DOHH2 (cell line): ENCODE measurements around the gene CWC25.
A peak's percentile ranks its signal among the peaks of the same experiment; 100 is the strongest.

Source experiments
- H3F3A ChIP-seq: fragments of 200-600 bp; sonication (generic), shearing (Covaris generic); 2 replicates; pipeline ENCODE4 v1.6.0; 2016; ENCODE audit warnings: antibody characterized with exemption, mild to moderate bottlenecking; ENCODE audit not compliant: control insufficient read depth, insufficient read depth
- H3K27ac ChIP-seq: fragments of 200-600 bp; sonication (generic); 2 replicates; pipeline ENCODE4 v1.5.1; 2014; ENCODE audit warnings: low read depth, mild to moderate bottlenecking, low read length, moderate library complexity
- H3K27me3 ChIP-seq: fragments of 200-600 bp; sonication (generic); 2 replicates; pipeline ENCODE4 v1.6.1; 2014; ENCODE audit warnings: mild to moderate bottlenecking, low read length, mixed read lengths; ENCODE audit not compliant: control insufficient read depth
- H3K36me3 ChIP-seq: fragments of 200-600 bp; sonication (generic); 2 replicates; pipeline ENCODE4 v1.6.1; 2014; ENCODE audit warnings: mild to moderate bottlenecking, low read length, moderate library complexity, mixed read lengths; ENCODE audit not compliant: control insufficient read depth
- H3K4me1 ChIP-seq: fragments of 200-600 bp; sonication (generic); 2 replicates; pipeline ENCODE4 v1.6.1; 2014; ENCODE audit warnings: mild to moderate bottlenecking, low read length, mixed read lengths; ENCODE audit not compliant: control insufficient read depth
- H3K4me2 ChIP-seq: fragments of 200-600 bp; sonication (generic); 2 replicates; pipeline ENCODE4 v1.6.0; 2014; ENCODE audit warnings: mild to moderate bottlenecking, low read length, moderate library complexity
- H3K4me3 ChIP-seq: fragments of 200-600 bp; sonication (generic); 2 replicates; pipeline ENCODE4 v1.5.1; 2014; ENCODE audit warnings: mild to moderate bottlenecking, low read length, mixed read lengths
- H3K79me2 ChIP-seq: fragments of 200-600 bp; sonication (generic); 2 replicates; pipeline ENCODE4 v1.6.1; 2014; ENCODE audit warnings: mild to moderate bottlenecking, low read length, mixed read lengths; ENCODE audit not compliant: control insufficient read depth
- H3K9me2 ChIP-seq: fragments of 200-600 bp; sonication (generic); replicated peaks from 2 replicates; pipeline ENCODE4 v1.6.1; 2014; ENCODE audit warnings: mild to moderate bottlenecking, low read length, mixed read lengths; ENCODE audit not compliant: control insufficient read depth
- H3K9me3 ChIP-seq: fragments of 200-600 bp; sonication (generic); 2 replicates; pipeline ENCODE4 v1.6.1; 2014; ENCODE audit warnings: antibody characterized with exemption, low read length, mixed read lengths; ENCODE audit not compliant: control insufficient read depth, insufficient read depth
- H4K20me1 ChIP-seq: fragments of 200-600 bp; sonication (generic); 2 replicates; pipeline ENCODE4 v1.6.0; 2014; ENCODE audit warnings: low read depth, mild to moderate bottlenecking, antibody characterized with exemption, low read length, moderate library complexity; ENCODE audit not compliant: control insufficient read depth, insufficient read depth
- EZH2phosphoT487 ChIP-seq: fragments of 200-600 bp; sonication (generic); IDR thresholded peaks from 2 replicates; pipeline ENCODE4 v1.6.1; 2017; ENCODE audit warnings: borderline replicate concordance, mild to moderate bottlenecking, antibody characterized with exemption, low read length, moderate library complexity, mixed read lengths
- TF ChIP-seq, protein P1 (sequence below): fragments of 200-600 bp; sonication (generic); IDR thresholded peaks from one replicate; pipeline ENCODE4 v1.5.1; 2014; ENCODE audit warnings: antibody characterized with exemption, mild to moderate bottlenecking, low read depth, low read length; ENCODE audit not compliant: poor library complexity, severe bottlenecking

CWC25 gene

GRCh38 chr17:38824899-38825761 lies at the start of gene CWC25:
Gene CWC25 (minus strand): TSS chr17:38825321. CDS start chr17:38825183, 138 bp downstream.
- TF ChIP-seq EZH2phosphoT487: no peak
- TF ChIP-seq, protein P1, sequence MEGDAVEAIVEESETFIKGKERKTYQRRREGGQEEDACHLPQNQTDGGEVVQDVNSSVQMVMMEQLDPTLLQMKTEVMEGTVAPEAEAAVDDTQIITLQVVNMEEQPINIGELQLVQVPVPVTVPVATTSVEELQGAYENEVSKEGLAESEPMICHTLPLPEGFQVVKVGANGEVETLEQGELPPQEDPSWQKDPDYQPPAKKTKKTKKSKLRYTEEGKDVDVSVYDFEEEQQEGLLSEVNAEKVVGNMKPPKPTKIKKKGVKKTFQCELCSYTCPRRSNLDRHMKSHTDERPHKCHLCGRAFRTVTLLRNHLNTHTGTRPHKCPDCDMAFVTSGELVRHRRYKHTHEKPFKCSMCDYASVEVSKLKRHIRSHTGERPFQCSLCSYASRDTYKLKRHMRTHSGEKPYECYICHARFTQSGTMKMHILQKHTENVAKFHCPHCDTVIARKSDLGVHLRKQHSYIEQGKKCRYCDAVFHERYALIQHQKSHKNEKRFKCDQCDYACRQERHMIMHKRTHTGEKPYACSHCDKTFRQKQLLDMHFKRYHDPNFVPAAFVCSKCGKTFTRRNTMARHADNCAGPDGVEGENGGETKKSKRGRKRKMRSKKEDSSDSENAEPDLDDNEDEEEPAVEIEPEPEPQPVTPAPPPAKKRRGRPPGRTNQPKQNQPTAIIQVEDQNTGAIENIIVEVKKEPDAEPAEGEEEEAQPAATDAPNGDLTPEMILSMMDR: no peak
- Histone ChIP-seq H3K4me3 (peak within 1 kb of the TSS; percentile 87), H3K4me2 (peak within 1 kb of the TSS; percentile 68), H3K36me3 (peaks cover 12% of the 10 kb centered on the region), H3F3A (no peaks in the 10 kb centered on the region; the same call in 1 of the 2 replicates), H3K9me3 (no peaks in the 10 kb centered on the region), H4K20me1 (no peaks in the 10 kb centered on the region; the same call in 1 of the 2 replicates), H3K4me1 (peaks cover 18% of the 10 kb centered on the region), H3K27ac (peak within 1 kb of the TSS; percentile 69), H3K79me2 (peaks cover 48% of the 10 kb centered on the region), H3K27me3 (no peaks in the 10 kb centered on the region), H3K9me2 (no peaks in the 10 kb centered on the region)

DNA sequence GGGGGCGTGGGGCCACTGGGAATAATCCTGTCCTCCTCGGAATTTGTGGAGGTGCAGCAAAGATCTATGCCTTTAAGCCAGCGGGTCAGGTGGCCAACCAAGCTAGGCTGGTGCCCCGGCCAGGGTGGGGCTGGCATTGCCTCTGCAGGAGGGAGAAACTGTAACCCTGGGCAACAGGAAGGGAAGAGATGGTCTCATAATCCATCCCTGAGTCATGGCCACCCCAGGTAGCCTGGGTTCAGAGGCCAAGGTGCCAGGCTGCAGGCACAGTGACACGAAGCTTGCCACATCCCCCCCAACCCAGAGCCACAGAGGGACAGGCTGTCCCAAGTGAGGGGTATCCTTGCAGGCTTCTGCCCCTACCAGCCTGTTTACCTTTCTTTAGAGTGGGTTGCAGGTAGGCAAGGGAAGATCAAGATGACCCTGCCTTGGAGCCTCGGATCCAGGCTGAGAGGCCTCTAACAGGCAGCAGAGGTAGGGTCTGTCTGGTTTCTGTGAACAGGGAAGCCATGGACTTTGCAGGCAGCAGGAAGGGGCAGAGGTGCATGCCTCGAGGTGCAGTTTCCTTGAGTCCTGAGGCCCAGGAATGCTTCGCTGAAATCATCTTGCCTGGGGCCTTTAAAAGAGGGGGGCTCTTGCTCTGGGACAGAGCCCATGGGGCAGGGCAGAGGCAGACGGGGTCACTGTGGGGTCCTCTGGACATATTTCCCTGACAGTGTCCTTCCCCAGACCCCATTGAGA lies 48.7 kb upstream of the CWC25 start:
- TF ChIP-seq EZH2phosphoT487: no peak
- TF ChIP-seq, protein P1: no peak
- no peaks in the 10 kb centered on the region for H3K9me3 ChIP-seq
- no peak overlapping the region for H3K4me3 ChIP-seq
- H3K79me2 ChIP-seq: peaks cover 85% of the 10 kb centered on the region
- H4K20me1 ChIP-seq: peaks cover 6% of the 10 kb centered on the region
- no peaks in the 10 kb centered on the region for H3K27me3 ChIP-seq
- no peak overlapping the region for H3K27ac ChIP-seq
- H3K9me2 ChIP-seq: no peaks in the 10 kb centered on the region
- peaks cover 10% of the 10 kb centered on the region for H3F3A ChIP-seq
- no peak overlapping the region for H3K4me2 ChIP-seq
- peaks cover 61% of the 10 kb centered on the region for H3K4me1 ChIP-seq
- H3K36me3 ChIP-seq: peaks cover 38% of the 10 kb centered on the region

DNA sequence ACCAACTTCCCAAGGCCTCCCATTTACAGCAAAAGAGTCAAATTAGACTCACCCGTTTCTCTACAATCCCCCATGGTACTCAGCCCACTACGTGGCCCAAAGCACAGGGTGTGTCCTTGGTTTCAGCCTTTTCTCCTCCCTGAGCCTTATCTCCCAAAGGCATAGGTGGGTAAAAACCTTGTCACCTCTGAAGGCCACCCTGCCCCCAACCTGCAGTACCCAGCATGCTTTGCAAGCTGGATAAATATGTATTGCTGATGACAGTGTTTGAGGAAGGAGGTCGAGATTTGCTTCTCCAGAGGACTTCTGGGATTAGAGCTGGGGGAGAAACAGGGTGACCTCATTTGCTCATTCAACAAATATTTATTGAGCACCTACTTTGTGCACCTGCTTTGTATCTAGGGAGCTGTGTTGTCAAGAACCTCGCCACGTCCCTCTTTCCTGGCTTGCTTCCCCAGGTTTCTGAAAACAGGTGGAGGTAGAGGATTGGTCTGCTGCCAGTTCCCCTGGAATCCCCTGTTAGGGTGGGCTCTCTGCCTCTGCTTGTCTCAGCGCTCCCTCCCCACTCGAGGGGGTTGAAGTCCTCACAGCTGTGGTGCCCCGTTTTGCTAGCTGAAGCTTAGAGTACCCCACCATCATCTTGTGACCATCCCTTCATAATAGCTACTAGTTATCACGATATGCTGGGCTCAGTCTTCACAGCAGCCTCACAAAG lies 47.7 kb upstream of the CWC25 start:
- Histone ChIP-seq H3K79me2 (peaks cover 76% of the 10 kb centered on the region), H3F3A (peaks cover 19% of the 10 kb centered on the region), H3K4me3 (peak overlapping the region; percentile 95; the same call in 1 of the 2 replicates), H4K20me1 (peaks cover 6% of the 10 kb centered on the region), H3K27ac (peak overlapping the region; percentile 1), H3K36me3 (peaks cover 28% of the 10 kb centered on the region), H3K4me2 (peak overlapping the region; percentile 86), H3K27me3 (no peaks in the 10 kb centered on the region), H3K9me2 (no peaks in the 10 kb centered on the region), H3K4me1 (peaks cover 61% of the 10 kb centered on the region), H3K9me3 (no peaks in the 10 kb centered on the region)
- TF ChIP-seq, protein P1: no peak
